Raji (cell line): ENCODE results near the gene FAM76B.

Source experiments
- POLR2A ChIP-seq: IDR thresholded peaks from 2 replicates; pipeline ENCODE4 v1.6.1; 2011; ENCODE audit warnings: low read depth, low read length, control low read depth; ENCODE audit not compliant: insufficient read depth

Gene FAM76B

GRCh38 chr11:95796501-95796900 is 6.9 kb upstream of the FAM76B start:
- no peak for TF ChIP-seq POLR2A

- no peak for TF ChIP-seq POLR2A
Measured at GRCh38 chr11:95795627-95796295, 6.2 kb upstream of the FAM76B start.

- TF ChIP-seq POLR2A = no peak
Measured at GRCh38 chr11:95794086-95794485, 4.5 kb upstream of the FAM76B start.

GRCh38 chr11:95793116-95793515 is 3.5 kb upstream of the FAM76B start:
- no peak for TF ChIP-seq POLR2A

- TF ChIP-seq POLR2A = no peak
Measured at GRCh38 chr11:95792700-95793099, 3.1 kb upstream of the FAM76B start.

GRCh38 chr11:95792200-95792599 is 2.6 kb upstream of the FAM76B start:
- TF ChIP-seq POLR2A = no peak

GRCh38 chr11:95791709-95792033 is 2.1 kb upstream of the FAM76B start:
- TF ChIP-seq POLR2A = no peak

GRCh38 chr11:95790933-95791708 is 1.5 kb upstream of the FAM76B start:
- TF ChIP-seq POLR2A = no peak

GRCh38 chr11:95790123-95790932 is 746 bp upstream of the FAM76B start, which contains the start of gene CEP57:
TSS of gene CEP57 (plus strand) at chr11:95790498. CDS start at chr11:95790699, 201 bp downstream.
- TF ChIP-seq POLR2A = peak; percentile 69

- TF ChIP-seq POLR2A = peak; percentile 67; the same call in 1 of the 2 replicates
Measured at GRCh38 chr11:95788921-95789505, 569 bp downstream of the FAM76B start.

GRCh38 chr11:95780544-95780943 is 9.0 kb downstream of the FAM76B start:
- TF ChIP-seq POLR2A = no peak

- no peak for TF ChIP-seq POLR2A
Measured at GRCh38 chr11:95778699-95779098, 10.9 kb downstream of the FAM76B start.

GRCh38 chr11:95776859-95777258 is 12.7 kb downstream of the FAM76B start:
- TF ChIP-seq POLR2A = no peak

GRCh38 chr11:95768521-95768920 is 21.1 kb downstream of the FAM76B start:
- no peak for TF ChIP-seq POLR2A

GRCh38 chr11:95767498-95767897 is 22.1 kb downstream of the FAM76B start:
- TF ChIP-seq POLR2A = no peak

GRCh38 chr11:95766701-95767100 is 22.9 kb downstream of the FAM76B start:
- TF ChIP-seq POLR2A = no peak
